ENCODE measurements around the gene PCSK1. TPM values are rescaled to one million over a fixed set of nuclear protein-coding genes. Genes with fewer than 3 reads are reported as not detected.

Gene PCSK1
- total RNA-seq, 1 experiment from 2014 or later, result not detected

DNA sequence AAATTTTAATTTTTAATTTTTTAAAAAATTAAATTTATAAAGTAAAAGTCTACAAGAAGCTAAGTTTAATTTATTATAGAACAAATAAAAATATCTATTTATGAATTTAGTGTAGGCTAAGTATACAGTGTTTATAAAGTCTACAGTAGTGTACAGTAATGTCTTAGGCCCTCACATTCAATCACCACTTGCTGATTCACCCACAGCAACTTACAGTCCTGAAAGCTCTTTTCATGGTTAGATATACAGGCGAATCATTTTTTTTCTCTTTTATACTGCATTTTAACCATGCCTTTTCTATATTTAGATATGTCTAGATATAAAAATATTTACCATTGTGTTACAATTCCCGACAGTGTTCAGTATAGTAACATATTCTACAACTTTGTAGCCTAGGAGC, 55.9 kb downstream of the PCSK1 start (continued):
- TF ChIP-seq, protein P1, sequence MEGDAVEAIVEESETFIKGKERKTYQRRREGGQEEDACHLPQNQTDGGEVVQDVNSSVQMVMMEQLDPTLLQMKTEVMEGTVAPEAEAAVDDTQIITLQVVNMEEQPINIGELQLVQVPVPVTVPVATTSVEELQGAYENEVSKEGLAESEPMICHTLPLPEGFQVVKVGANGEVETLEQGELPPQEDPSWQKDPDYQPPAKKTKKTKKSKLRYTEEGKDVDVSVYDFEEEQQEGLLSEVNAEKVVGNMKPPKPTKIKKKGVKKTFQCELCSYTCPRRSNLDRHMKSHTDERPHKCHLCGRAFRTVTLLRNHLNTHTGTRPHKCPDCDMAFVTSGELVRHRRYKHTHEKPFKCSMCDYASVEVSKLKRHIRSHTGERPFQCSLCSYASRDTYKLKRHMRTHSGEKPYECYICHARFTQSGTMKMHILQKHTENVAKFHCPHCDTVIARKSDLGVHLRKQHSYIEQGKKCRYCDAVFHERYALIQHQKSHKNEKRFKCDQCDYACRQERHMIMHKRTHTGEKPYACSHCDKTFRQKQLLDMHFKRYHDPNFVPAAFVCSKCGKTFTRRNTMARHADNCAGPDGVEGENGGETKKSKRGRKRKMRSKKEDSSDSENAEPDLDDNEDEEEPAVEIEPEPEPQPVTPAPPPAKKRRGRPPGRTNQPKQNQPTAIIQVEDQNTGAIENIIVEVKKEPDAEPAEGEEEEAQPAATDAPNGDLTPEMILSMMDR (IDR thresholded peaks at IDR 0.05 in 2 of 3, conservative IDR thresholded peaks at IDR 0.05 in 1 of 3; ENCODE audit: borderline replicate concordance in 1 of 3, insufficient read depth in 1 of 3, low read depth in 2 of 3, low read length in 2 of 3), result no peak
- TF ChIP-seq EZH2 (IDR thresholded peaks at IDR 0.05), result no peak
- TF ChIP-seq CEBPB (IDR thresholded peaks at IDR 0.05; ENCODE audit: low read depth), result no peak
- no peak for TF ChIP-seq POLR2A (IDR thresholded peaks at IDR 0.05; ENCODE audit: borderline replicate concordance, extremely low read depth, insufficient read depth, insufficient read length)

DNA sequence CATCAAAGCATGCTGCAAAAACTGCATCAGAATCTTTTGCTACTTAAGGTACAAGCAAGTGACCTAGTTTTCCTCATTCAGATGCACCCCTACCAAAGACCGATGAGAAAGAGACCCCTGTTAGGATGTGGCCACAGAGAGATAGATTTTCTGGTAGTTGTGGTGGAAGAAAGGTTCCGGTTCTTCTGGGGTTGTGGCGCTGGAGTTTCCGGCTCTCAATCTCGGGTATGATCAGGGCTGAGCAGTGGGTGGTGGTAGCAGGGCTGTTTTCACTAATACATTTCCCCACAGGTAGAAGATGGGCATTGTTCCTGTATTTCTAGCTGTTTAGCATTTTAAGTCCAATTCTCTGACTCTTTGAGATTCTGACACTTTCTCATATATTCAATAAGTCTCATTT, 58.4 kb downstream of the PCSK1 start:
- no peaks in the 10 kb centered on the region for H3K9me2 ChIP-seq (ENCODE audit: insufficient read depth)
- no peaks in the 10 kb centered on the region for H3K79me2 ChIP-seq (ENCODE audit: insufficient read depth, low read length)
- CTCF ChIA-PET, result no interaction called here
- no peaks in the 10 kb centered on the region for H3K36me3 ChIP-seq (ENCODE audit: control insufficient read depth in 1 of 2, insufficient read depth in 2 of 2, low read length in 2 of 2)
- H3K4me2 ChIP-seq (ENCODE audit: low read length), result no peak overlapping the region
- H3K4me3 ChIP-seq (replicated peaks in 1 of 2; ENCODE audit: low read depth in 1 of 2, low read length in 2 of 2), result no peak overlapping the region
- H3K9ac ChIP-seq (ENCODE audit: low read length), result no peak overlapping the region
- ATAC-seq, result no peak
- intact Hi-C loops (cut with micrococcal nuclease), result no loop called here
- H3K9me3 ChIP-seq (ENCODE audit: control insufficient read depth in 1 of 2, insufficient read depth in 1 of 2, low read depth in 1 of 2, low read length in 2 of 2), result no peaks in the 10 kb centered on the region
- H3K27me3 ChIP-seq (ENCODE audit: insufficient read depth, low read length), result peaks cover 30% of the 10 kb centered on the region; the same call in 1 of the 2 replicates
- TF ChIP-seq SP1 (IDR thresholded peaks at IDR 0.05; ENCODE audit: low read depth), result no peak
- TF ChIP-seq, protein P2, sequence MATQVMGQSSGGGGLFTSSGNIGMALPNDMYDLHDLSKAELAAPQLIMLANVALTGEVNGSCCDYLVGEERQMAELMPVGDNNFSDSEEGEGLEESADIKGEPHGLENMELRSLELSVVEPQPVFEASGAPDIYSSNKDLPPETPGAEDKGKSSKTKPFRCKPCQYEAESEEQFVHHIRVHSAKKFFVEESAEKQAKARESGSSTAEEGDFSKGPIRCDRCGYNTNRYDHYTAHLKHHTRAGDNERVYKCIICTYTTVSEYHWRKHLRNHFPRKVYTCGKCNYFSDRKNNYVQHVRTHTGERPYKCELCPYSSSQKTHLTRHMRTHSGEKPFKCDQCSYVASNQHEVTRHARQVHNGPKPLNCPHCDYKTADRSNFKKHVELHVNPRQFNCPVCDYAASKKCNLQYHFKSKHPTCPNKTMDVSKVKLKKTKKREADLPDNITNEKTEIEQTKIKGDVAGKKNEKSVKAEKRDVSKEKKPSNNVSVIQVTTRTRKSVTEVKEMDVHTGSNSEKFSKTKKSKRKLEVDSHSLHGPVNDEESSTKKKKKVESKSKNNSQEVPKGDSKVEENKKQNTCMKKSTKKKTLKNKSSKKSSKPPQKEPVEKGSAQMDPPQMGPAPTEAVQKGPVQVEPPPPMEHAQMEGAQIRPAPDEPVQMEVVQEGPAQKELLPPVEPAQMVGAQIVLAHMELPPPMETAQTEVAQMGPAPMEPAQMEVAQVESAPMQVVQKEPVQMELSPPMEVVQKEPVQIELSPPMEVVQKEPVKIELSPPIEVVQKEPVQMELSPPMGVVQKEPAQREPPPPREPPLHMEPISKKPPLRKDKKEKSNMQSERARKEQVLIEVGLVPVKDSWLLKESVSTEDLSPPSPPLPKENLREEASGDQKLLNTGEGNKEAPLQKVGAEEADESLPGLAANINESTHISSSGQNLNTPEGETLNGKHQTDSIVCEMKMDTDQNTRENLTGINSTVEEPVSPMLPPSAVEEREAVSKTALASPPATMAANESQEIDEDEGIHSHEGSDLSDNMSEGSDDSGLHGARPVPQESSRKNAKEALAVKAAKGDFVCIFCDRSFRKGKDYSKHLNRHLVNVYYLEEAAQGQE (IDR thresholded peaks at IDR 0.05; ENCODE audit: low read depth), result no peak
- TF ChIP-seq FOSL1 (IDR thresholded peaks at IDR 0.05; ENCODE audit: low read depth), result no peak
- TF ChIP-seq, protein P3, sequence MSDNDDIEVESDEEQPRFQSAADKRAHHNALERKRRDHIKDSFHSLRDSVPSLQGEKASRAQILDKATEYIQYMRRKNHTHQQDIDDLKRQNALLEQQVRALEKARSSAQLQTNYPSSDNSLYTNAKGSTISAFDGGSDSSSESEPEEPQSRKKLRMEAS (IDR thresholded peaks at IDR 0.05), result no peak
- TF ChIP-seq POLR2A (IDR thresholded peaks at IDR 0.05; ENCODE audit: borderline replicate concordance, extremely low read depth, insufficient read depth, insufficient read length), result no peak
- no peak for TF ChIP-seq RAD21 (IDR thresholded peaks at IDR 0.05; ENCODE audit: low read depth)
- TF ChIP-seq CEBPB (IDR thresholded peaks at IDR 0.05; ENCODE audit: low read depth), result no peak
- TF ChIP-seq, protein P1 (IDR thresholded peaks at IDR 0.05 in 2 of 3, conservative IDR thresholded peaks at IDR 0.05 in 1 of 3; ENCODE audit: borderline replicate concordance in 1 of 3, insufficient read depth in 1 of 3, low read depth in 2 of 3, low read length in 2 of 3), result no peak
- TF ChIP-seq EZH2 (IDR thresholded peaks at IDR 0.05), result no peak
- TF ChIP-seq EGR1 (IDR thresholded peaks at IDR 0.05; ENCODE audit: low read depth), result no peak
- no peak for TF ChIP-seq ELF1 (IDR thresholded peaks at IDR 0.05; ENCODE audit: borderline replicate concordance, low read depth)
- no peak for TF ChIP-seq SRF (IDR thresholded peaks at IDR 0.05; ENCODE audit: low read depth)
- TF ChIP-seq YY1 (IDR thresholded peaks at IDR 0.05; ENCODE audit: extremely low read depth, insufficient replicate concordance, low read depth, low read length), result no peak
- no peak for TF ChIP-seq ZNF274 (IDR thresholded peaks at IDR 0.05; ENCODE audit: low read depth, low read length)
- TF ChIP-seq, protein P4, sequence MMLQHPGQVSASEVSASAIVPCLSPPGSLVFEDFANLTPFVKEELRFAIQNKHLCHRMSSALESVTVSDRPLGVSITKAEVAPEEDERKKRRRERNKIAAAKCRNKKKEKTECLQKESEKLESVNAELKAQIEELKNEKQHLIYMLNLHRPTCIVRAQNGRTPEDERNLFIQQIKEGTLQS (IDR thresholded peaks at IDR 0.05), result no peak
- TF ChIP-seq ZFX (IDR thresholded peaks at IDR 0.05), result no peak
- no peaks in the 10 kb centered on the region for H4K20me1 ChIP-seq (ENCODE audit: insufficient read depth)
- POLR2A ChIA-PET, result no interaction called here
- BruUV-seq (replicated peaks), result no TSS peak
- no peak overlapping the region for H3K27ac ChIP-seq (ENCODE audit: low read depth, low read length)
- no peaks in the 10 kb centered on the region for H3K4me1 ChIP-seq (ENCODE audit: control insufficient read depth in 1 of 2, insufficient read depth in 2 of 2, low read length in 2 of 2)
- no peak overlapping the region for H2AFZ ChIP-seq (ENCODE audit: low read depth, low read length, poor library complexity, severe bottlenecking)
- RAD21 ChIA-PET (ENCODE audit: low non-redundant PET in 1 of 2, low total read pairs in 2 of 2, uncharacterized antibody in 2 of 2, unreplicated experiment in 2 of 2), result no interaction called here
- no peak for DNase-seq (ENCODE audit: low read depth, low spot score)

All from HCT116 (cell line).